HepG2 (cell line): ENCODE measurements around the gene PPP1R18. TPM values are rescaled to one million over a fixed set of nuclear protein-coding genes. Genes with fewer than 3 reads are reported as not detected.
A peak's percentile ranks its signal among the peaks of the same experiment; 100 is the strongest.

ENCODE experiments used
- BATF2 ChIP-seq: sonication (generic); formaldehyde crosslinking; IDR thresholded peaks from 2 replicates; pipeline ENCODE4 v1.8.0; 2022; ENCODE audit warnings: mild to moderate bottlenecking, missing genetic modification reagents, moderate library complexity
- CAMTA2 ChIP-seq: sonication (generic); formaldehyde crosslinking; IDR thresholded peaks from 2 replicates; pipeline ENCODE4 v1.4.0; 2020; ENCODE audit warnings: mild to moderate bottlenecking, missing genetic modification reagents, borderline replicate concordance
- CHD2 ChIP-seq: IDR thresholded peaks from 2 replicates; pipeline ENCODE4 v1.6.1; 2011; ENCODE audit warnings: low read depth, low read length, improper control_type of control experiment
- FOSL1 ChIP-seq: sonication (generic); formaldehyde crosslinking; IDR thresholded peaks from 2 replicates; pipeline ENCODE4 v1.9.0; 2021; ENCODE audit warnings: missing genetic modification reagents, borderline replicate concordance
- MIXL1 ChIP-seq: IDR thresholded peaks from 2 replicates; pipeline ENCODE4 v1.6.1; 2016
- PLRG1 ChIP-seq: fragments of 450-650 bp; conservative IDR thresholded peaks from 2 replicates; pipeline ENCODE4 v1.6.1; 2016
- PTBP1 ChIP-seq: fragments of 200-400 bp; formaldehyde crosslinking; IDR thresholded peaks from 2 replicates; pipeline ENCODE4 v1.6.1; 2018; ENCODE audit warnings: low read length, low read depth; ENCODE audit not compliant: poor library complexity, severe bottlenecking
- SPEN ChIP-seq: sonication (generic); formaldehyde crosslinking; IDR thresholded peaks from 2 replicates; pipeline ENCODE4 v1.5.1; 2020; ENCODE audit warnings: low read depth, mild to moderate bottlenecking, missing genetic modification reagents
- STAT5B ChIP-seq: sonication (generic); formaldehyde crosslinking; IDR thresholded peaks from 2 replicates; pipeline ENCODE4 v1.4.0; 2020; ENCODE audit warnings: missing genetic modification reagents
- TBL1XR1 ChIP-seq: fragments of 150-350 bp; IDR thresholded peaks from 2 replicates; pipeline ENCODE4 v1.6.1; 2014; ENCODE audit warnings: borderline replicate concordance, low read length; ENCODE audit not compliant: partially characterized antibody
- TOPORS ChIP-seq: sonication (generic); formaldehyde crosslinking; IDR thresholded peaks from 2 replicates; pipeline ENCODE4 v1.8.0; 2023; ENCODE audit warnings: mild to moderate bottlenecking, missing genetic modification reagents
- ZNF263 ChIP-seq: sonication (generic); formaldehyde crosslinking; IDR thresholded peaks from 2 replicates; pipeline ENCODE4 v1.4.0; 2020; ENCODE audit warnings: missing genetic modification reagents
- ZNF264 ChIP-seq: sonication (generic); formaldehyde crosslinking; IDR thresholded peaks from 2 replicates; pipeline ENCODE4 v1.4.0; 2020; ENCODE audit warnings: missing genetic modification reagents
- polyA plus RNA-seq, 8 experiments: library from polyadenylated mRNA; depleted of rRNA in 3 of 8; stranded (reverse) in 7 of 8; unstranded in 1 of 8; fragments of >200 nt; fragmentation: Illumina TruSeq in 4 of 8; extraction: Trizol in 4 of 8; gene quantifications; 2 replicates each; pipeline versions ENCODE4 v1.2.1 to v1.2.3, GENCODE V29; 2011 to 2016; ENCODE audit warnings: low read depth in 4 of 8, missing spikeins in 1 of 8, mixed read lengths in 1 of 8; ENCODE audit not compliant: insufficient read depth in 1 of 8
- total RNA-seq, 5 experiments: library from RNA; depleted of rRNA; stranded (reverse); fragments of >200 nt; fragmentation: Illumina TruSeq; extraction: Trizol; gene quantifications; 2 replicates each; pipeline ENCODE4 v1.2.3, GENCODE V29; 2016; ENCODE audit warnings: low read depth in 1 of 5
- TF ChIP-seq, protein P1 (sequence below), 2 experiments: fragments of 450-650 bp in 1 of 2; sonication (generic) in 1 of 2; formaldehyde crosslinking in 1 of 2; IDR thresholded peaks; 2 replicates each; pipeline versions ENCODE4 v1.6.1 to v1.8.0; 2016 to 2022; ENCODE audit warnings: antibody characterized with exemption in 1 of 2, mild to moderate bottlenecking in 1 of 2, missing genetic modification reagents in 1 of 2
- TF ChIP-seq, protein P2 (sequence below), 2 experiments: sonication (generic) in 1 of 2; formaldehyde crosslinking in 1 of 2; IDR thresholded peaks; 2 replicates each; pipeline versions ENCODE4 v1.4.0 to v1.6.1; 2016 to 2020; ENCODE audit warnings: borderline replicate concordance in 1 of 2, low read depth in 1 of 2, mild to moderate bottlenecking in 1 of 2, missing genetic modification reagents in 1 of 2

The PPP1R18 gene
- total and polyA plus RNA-seq, 2 of the 13 experiments (the other 11 are each of a cell fraction or from before 2014, with no cell fraction given) = 4.9 to 9.2 TPM

DNA sequence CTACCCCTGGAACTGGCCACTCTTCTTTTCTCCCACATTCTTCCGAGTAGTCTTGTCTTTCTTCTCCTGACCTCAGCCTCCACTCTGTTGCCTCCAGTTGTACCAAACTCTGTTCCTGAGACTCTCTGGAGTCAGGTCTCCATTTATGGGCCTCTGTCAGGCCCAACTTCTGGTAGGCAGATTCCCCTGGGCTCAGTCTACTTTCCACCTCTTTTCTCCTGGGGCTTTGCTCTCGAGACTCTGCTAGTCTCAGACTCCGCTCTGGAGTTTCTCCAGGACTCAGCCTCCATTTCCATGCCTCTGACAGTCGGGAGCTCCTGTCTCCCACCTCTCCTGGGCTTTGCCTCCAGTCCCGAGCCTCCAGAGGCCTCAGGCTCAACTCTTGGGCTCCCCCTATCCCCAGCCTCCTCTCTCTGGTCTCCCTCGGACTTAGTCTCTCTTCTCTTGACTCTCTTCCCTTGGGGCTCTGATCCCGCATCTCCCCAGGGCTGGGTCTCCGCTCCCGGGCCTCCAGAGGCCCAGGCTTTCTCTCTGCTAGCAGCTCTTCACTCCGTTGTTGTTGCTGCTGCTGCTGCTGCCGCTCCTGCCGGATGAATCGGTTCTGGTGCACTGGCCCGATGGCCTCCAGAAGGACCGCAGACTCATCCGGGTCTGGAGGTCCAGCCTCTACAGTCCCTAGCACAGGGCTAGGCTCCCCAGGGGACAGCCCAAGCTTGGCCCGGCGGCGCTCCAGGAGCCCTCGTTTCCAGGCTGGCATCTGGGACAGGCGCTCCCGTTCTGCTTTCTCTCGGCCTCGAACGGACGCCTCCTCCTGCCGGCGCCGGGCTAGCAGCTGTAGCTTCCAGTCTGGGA lies 1.1 kb downstream of the PPP1R18 start (continued):
- no peak for TF ChIP-seq TOPORS (CRISPR knock-in tag)
- no peak for TF ChIP-seq MIXL1 (CRISPR knock-in tag)
- TF ChIP-seq PTBP1 = peak; percentile 33
- TF ChIP-seq TBL1XR1 = no peak
- TF ChIP-seq SPEN (CRISPR knock-in tag) = no peak
- TF ChIP-seq, protein P1, sequence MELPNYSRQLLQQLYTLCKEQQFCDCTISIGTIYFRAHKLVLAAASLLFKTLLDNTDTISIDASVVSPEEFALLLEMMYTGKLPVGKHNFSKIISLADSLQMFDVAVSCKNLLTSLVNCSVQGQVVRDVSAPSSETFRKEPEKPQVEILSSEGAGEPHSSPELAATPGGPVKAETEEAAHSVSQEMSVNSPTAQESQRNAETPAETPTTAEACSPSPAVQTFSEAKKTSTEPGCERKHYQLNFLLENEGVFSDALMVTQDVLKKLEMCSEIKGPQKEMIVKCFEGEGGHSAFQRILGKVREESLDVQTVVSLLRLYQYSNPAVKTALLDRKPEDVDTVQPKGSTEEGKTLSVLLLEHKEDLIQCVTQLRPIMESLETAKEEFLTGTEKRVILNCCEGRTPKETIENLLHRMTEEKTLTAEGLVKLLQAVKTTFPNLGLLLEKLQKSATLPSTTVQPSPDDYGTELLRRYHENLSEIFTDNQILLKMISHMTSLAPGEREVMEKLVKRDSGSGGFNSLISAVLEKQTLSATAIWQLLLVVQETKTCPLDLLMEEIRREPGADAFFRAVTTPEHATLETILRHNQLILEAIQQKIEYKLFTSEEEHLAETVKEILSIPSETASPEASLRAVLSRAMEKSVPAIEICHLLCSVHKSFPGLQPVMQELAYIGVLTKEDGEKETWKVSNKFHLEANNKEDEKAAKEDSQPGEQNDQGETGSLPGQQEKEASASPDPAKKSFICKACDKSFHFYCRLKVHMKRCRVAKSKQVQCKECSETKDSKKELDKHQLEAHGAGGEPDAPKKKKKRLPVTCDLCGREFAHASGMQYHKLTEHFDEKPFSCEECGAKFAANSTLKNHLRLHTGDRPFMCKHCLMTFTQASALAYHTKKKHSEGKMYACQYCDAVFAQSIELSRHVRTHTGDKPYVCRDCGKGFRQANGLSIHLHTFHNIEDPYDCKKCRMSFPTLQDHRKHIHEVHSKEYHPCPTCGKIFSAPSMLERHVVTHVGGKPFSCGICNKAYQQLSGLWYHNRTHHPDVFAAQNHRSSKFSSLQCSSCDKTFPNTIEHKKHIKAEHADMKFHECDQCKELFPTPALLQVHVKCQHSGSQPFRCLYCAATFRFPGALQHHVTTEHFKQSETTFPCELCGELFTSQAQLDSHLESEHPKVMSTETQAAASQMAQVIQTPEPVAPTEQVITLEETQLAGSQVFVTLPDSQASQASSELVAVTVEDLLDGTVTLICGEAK (IDR thresholded peaks at IDR 0.05) = no peak
- TF ChIP-seq, protein P1 (CRISPR knock-in tag; IDR thresholded peaks at IDR 0.05) = no peak
- TF ChIP-seq, protein P2, sequence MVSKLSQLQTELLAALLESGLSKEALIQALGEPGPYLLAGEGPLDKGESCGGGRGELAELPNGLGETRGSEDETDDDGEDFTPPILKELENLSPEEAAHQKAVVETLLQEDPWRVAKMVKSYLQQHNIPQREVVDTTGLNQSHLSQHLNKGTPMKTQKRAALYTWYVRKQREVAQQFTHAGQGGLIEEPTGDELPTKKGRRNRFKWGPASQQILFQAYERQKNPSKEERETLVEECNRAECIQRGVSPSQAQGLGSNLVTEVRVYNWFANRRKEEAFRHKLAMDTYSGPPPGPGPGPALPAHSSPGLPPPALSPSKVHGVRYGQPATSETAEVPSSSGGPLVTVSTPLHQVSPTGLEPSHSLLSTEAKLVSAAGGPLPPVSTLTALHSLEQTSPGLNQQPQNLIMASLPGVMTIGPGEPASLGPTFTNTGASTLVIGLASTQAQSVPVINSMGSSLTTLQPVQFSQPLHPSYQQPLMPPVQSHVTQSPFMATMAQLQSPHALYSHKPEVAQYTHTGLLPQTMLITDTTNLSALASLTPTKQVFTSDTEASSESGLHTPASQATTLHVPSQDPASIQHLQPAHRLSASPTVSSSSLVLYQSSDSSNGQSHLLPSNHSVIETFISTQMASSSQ (IDR thresholded peaks at IDR 0.05; ENCODE audit: low read depth) = no peak
- TF ChIP-seq, protein P2 (CRISPR knock-in tag; IDR thresholded peaks at IDR 0.05; ENCODE audit: borderline replicate concordance) = no peak
- no peak for TF ChIP-seq ZNF264
- TF ChIP-seq PLRG1 = no peak
- TF ChIP-seq STAT5B = no peak
- no peak for TF ChIP-seq CAMTA2 (CRISPR knock-in tag)
- TF ChIP-seq BATF2 (CRISPR knock-in tag) = peak; percentile 42; the same call in 1 of the 2 replicates
- no peak for TF ChIP-seq FOSL1 (CRISPR knock-in tag)
- TF ChIP-seq CHD2 = no peak
- peak; percentile 5; the same call in 1 of the 2 replicates for TF ChIP-seq ZNF263
